Mucosa of stomach (tissue), 1 donor: Measurements from ENCODE around the gene RABGGTA.

ENCODE experiments used
- H3K27me3 ChIP-seq: one replicate; pipeline ENCODE4 v1.7.0; 2013; ENCODE audit warnings: mild to moderate bottlenecking, low read length; ENCODE audit not compliant: control insufficient read depth, insufficient read depth
- H3K36me3 ChIP-seq: one replicate; pipeline ENCODE4 v1.7.0; 2013; ENCODE audit warnings: low read length; ENCODE audit not compliant: control insufficient read depth, insufficient read depth
- H3K4me1 ChIP-seq: one replicate; pipeline ENCODE4 v1.7.0; 2013; ENCODE audit warnings: mild to moderate bottlenecking, low read length; ENCODE audit not compliant: control insufficient read depth, insufficient read depth
- H3K4me3 ChIP-seq: one replicate; pipeline ENCODE4 v1.7.0; 2013; ENCODE audit warnings: low read length
- H3K9ac ChIP-seq: one replicate; pipeline ENCODE4 v1.7.0; 2013; ENCODE audit warnings: mild to moderate bottlenecking, low read length, moderate library complexity
- H3K9me3 ChIP-seq: one replicate; pipeline ENCODE4 v1.7.0; 2013; ENCODE audit warnings: mild to moderate bottlenecking, low read length, moderate library complexity; ENCODE audit not compliant: control insufficient read depth
- donor health status: Pancreatic carcinoma.

Gene RABGGTA

DNA sequence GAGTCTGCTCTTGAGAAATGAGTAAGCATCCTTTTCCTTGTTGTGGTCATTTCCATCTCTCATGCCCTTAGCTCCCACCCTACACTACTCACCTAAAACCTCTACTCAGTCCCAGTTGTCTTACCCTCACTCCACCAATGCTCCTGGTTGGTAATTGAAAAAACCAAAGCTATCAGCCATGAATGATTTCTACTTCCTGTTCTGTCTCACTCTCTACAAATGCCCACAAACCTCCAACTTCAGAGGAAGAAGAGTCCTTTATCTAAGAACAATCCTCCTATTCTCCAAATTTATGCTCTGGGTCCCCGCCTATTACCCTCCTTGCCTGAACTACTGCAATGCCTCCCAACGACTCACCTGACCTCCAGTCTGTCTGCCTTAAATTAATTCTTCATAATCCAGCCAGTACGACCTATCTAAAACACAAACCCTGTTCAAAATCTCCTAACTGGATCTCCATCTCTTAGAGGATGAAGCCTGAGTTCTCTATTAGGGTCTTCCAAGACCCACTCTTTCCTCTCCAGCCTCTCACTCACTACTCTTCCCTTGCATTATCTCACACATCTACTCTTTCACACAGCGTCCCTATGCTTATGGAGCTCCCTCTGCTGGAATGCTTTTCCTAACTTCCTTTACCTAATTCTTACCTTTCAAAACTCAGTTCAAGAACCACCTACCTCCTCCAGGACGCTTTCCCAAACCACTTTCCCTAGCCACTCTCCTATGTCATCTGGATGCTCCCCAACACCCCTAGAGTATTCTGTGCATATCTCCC lies 26.0 kb upstream of the RABGGTA start:
- Histone ChIP-seq H3K9me3 (no peaks in the 10 kb centered on the region), H3K4me3 (no peak overlapping the region), H3K36me3 (peaks cover 9% of the 10 kb centered on the region), H3K27me3 (no peaks in the 10 kb centered on the region), H3K9ac (no peak overlapping the region), H3K4me1 (peaks cover 29% of the 10 kb centered on the region)

DNA sequence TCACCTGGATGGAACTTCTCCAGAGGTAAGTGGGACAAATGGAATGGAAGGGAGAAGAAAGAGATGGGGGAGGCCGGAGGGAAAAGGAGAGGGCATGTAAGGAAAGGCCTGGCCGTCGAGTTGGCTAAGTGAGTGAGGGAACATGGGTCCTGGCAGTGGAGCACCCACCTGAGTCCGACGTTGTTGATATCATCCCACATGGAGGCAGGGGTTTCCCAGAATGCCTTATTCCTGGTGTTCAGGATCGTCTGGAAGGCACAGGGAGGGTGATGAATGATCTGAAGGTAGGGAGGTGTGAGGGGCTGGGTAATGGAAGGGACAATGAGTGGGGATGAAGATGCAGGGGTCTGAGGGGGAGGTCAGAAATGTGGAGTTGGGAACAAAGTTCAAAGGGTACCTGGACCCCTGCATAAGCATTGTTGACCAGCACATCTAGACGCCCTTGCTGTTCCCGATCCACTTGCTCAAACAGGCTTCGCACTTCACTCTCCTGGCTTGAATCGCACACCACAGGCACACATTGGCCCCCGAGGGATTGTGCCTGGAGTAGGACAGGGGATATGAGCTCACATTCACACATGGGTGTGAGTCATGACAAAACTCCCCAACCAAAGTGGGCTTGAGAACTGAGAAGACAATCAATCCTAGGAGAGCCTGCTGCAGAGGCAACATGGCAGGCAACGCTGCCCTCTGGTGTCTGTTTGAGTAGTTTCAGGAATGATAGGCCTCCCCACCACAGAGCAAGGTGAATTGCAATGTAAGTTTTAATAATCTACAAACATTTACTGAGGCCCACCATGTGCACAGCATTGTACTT lies 25.2 kb upstream of the RABGGTA start:
- Histone ChIP-seq H3K9ac (no peak overlapping the region), H3K27me3 (no peaks in the 10 kb centered on the region), H3K4me3 (no peak overlapping the region), H3K36me3 (peaks cover 5% of the 10 kb centered on the region), H3K4me1 (peaks cover 29% of the 10 kb centered on the region), H3K9me3 (no peaks in the 10 kb centered on the region)

DNA sequence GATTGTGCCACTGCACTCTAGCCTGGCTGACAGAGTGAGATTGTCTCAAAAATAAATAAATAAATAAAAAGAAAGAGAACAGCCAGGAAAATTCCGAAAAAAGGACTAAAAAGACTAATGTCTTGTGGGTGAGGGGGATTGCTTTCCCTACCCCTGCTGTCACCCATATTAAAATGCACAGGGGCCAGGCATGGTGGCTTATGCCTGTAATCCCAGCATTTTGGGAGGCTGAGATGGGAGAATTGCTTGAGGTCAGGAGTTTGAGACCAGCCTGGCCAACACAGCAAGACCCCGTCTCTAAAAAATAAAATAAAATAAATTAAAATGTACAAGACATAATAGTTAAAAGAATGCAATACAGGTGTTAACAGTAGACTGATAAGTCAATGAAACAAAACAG lies 22.1 kb upstream of the RABGGTA start:
- Histone ChIP-seq H3K4me3 (no peak overlapping the region), H3K27me3 (no peaks in the 10 kb centered on the region), H3K9me3 (no peaks in the 10 kb centered on the region), H3K4me1 (peaks cover 9% of the 10 kb centered on the region), H3K36me3 (peaks cover 8% of the 10 kb centered on the region), H3K9ac (no peak overlapping the region)

DNA sequence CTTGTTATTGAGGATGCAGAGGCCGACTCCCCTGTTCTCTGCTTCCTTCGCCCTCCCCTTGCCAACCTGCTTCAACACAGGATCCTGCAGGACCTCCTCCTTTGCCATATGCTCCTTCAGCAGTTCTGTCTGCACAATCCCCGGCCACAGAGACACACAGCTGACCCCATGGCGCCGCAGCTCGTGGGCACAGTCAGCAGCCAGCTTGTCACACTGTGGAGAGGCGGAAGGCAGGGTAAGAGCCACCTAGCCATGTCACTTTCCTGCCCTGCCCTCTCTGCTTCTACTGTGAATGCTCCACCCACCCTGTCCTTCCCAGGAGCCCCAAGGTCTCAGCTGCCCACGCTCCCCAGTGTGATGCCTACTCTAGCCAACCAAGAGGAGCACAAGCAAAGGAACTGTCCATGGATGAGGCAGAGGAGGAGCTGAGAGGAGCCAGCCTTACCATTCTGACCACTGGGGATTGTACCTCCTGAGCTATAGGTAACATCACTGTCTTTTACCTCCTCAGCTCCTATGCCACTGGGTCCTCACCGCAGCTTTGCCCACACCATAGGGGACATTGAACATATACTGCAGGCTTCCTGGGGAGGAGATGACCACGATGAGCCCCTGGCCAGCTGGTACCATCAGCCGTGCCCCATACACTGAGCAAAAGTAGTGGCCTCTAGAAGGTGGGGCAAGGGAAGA lies 20.9 kb upstream of the RABGGTA start:
- peaks cover 8% of the 10 kb centered on the region for H3K36me3 ChIP-seq
- H3K9me3 ChIP-seq = no peaks in the 10 kb centered on the region
- no peaks in the 10 kb centered on the region for H3K27me3 ChIP-seq
- H3K4me3 ChIP-seq = no peak overlapping the region
- no peak overlapping the region for H3K9ac ChIP-seq
- peaks cover 7% of the 10 kb centered on the region for H3K4me1 ChIP-seq

DNA sequence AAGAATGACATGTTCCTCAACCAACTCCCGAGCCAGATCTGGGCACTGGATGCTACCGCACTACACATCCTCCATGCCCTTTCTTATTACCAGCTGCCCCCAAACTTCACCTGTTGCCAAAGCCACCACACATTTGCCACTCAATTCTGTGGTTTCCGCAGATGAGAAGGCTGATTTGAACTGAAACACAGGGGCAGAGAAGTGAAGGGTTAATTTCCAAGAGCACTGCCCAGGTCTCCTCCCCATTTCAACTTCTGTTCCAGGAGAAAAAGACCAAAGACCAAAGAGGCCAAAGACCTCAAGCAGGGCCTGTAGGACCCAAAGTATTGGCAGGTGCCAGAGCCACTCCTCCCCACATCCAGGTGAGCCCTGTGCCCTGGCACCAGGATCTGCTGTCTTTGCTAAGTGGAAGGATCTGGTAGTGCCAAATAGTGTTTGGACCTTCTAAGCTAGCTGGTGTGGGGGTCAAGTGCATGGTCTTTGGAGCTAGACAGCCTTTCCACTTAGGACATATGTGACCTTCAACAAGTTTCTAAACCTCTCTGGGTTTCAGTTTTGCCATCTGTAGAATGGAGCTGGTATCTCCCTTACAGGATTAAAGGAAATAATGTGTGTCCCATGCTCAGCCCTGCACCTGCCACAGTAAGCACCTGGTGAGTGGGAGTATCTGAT lies 20.2 kb upstream of the RABGGTA start:
- H3K4me1 ChIP-seq = peaks cover 1% of the 10 kb centered on the region
- no peak overlapping the region for H3K4me3 ChIP-seq
- no peaks in the 10 kb centered on the region for H3K9me3 ChIP-seq
- no peaks in the 10 kb centered on the region for H3K27me3 ChIP-seq
- no peak overlapping the region for H3K9ac ChIP-seq
- peaks cover 8% of the 10 kb centered on the region for H3K36me3 ChIP-seq

DNA sequence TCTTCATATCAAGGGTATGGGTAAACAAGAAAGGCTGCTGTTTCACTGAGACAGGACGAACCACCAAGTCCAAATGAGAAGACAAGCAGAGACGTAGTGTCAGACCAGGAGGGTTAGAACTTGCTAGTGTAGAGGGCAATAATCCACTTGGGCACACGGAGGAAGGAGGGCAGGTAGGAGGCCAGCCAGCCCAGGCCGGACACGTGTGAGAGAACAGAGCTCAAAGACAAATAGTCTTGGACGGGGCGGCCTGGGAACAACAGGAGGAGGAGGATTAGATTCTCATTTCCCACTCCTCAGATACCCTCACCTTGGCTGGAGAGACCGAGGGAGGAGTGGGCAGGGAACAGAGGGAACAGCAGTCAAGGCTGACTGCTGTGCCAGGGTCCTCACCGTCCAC lies 19.3 kb upstream of the RABGGTA start:
- Histone ChIP-seq H3K4me1 (no peaks in the 10 kb centered on the region), H3K4me3 (no peak overlapping the region), H3K9me3 (no peaks in the 10 kb centered on the region), H3K9ac (no peak overlapping the region), H3K27me3 (no peaks in the 10 kb centered on the region), H3K36me3 (peaks cover 4% of the 10 kb centered on the region)

DNA sequence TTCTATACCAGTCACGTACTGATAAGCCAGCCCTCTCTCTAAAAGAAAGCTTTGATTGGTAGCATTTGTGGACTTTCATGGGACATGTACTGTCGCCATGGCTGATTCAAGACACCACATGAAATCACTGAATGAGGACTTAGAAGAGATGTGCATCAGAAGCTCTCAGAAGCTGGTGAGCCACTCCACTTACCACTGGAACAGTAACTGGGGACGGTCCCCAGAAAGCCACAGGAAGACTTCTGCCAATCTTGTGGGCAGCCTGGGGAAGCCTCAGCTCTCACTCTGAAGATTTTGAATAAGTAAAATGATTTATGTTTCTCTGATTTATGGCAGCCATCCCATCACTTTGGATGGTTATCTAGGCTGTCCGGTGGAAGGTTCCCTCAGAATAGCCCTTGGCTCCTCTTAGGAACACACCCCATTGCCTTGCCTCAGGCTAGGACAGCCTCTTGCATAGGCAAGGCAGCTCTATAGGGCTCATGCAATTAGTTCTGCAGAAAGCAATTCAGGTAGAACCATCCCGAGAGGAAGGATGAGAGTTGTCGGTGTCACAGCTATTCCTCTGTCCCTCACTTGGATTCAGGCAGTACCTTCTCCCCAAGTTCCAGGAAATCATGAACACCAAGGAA lies 18.4 kb upstream of the RABGGTA start:
- Histone ChIP-seq H3K4me1 (no peaks in the 10 kb centered on the region), H3K9me3 (no peaks in the 10 kb centered on the region), H3K36me3 (peaks cover 3% of the 10 kb centered on the region), H3K9ac (no peak overlapping the region), H3K4me3 (no peak overlapping the region), H3K27me3 (no peaks in the 10 kb centered on the region)

DNA sequence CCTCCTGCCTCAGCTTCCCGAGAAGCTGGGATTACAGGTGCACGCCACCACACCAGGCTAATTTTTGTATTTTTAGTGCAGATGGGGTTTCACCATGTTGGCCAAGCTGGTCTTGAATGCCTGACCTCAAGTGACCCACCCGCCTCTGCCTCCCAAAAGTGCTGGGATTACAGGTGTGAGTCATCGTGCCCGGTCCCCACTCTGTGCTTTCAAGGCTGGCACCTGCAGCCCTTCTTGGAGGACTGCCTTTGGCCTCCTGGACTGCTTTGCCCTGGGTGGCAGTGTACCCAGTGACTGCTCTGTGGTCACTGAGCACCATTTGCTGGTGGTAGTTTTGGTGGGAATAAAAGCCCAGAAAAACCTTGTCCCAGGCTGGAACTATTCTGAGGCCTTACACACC lies 15.6 kb upstream of the RABGGTA start:
- H3K36me3 ChIP-seq = peaks cover 3% of the 10 kb centered on the region
- H3K4me3 ChIP-seq = no peak overlapping the region
- no peaks in the 10 kb centered on the region for H3K9me3 ChIP-seq
- H3K27me3 ChIP-seq = no peaks in the 10 kb centered on the region
- H3K4me1 ChIP-seq = no peaks in the 10 kb centered on the region
- H3K9ac ChIP-seq = no peak overlapping the region

DNA sequence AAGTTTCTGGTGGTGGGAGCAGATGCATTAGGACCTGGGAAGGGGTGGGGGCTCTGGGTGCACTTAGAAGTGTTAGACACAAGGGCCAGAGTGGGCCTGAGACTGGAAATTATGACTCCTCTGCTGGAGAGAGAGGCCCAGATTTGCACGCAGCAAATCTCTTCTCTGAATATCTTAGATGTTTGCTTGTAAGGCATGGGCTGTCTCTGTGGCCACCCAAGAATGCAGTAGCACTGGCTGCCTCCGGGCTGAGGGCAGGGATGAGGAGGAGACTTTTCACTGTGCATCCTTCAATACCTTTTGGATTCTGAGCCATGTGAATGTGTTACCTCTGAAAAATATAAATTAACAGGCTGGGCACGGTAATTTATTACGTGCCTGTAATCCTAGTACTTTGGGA lies 14.0 kb upstream of the RABGGTA start:
- Histone ChIP-seq H3K27me3 (no peaks in the 10 kb centered on the region), H3K4me3 (no peak overlapping the region), H3K9me3 (no peaks in the 10 kb centered on the region), H3K36me3 (no peaks in the 10 kb centered on the region), H3K9ac (no peak overlapping the region), H3K4me1 (no peaks in the 10 kb centered on the region)

DNA sequence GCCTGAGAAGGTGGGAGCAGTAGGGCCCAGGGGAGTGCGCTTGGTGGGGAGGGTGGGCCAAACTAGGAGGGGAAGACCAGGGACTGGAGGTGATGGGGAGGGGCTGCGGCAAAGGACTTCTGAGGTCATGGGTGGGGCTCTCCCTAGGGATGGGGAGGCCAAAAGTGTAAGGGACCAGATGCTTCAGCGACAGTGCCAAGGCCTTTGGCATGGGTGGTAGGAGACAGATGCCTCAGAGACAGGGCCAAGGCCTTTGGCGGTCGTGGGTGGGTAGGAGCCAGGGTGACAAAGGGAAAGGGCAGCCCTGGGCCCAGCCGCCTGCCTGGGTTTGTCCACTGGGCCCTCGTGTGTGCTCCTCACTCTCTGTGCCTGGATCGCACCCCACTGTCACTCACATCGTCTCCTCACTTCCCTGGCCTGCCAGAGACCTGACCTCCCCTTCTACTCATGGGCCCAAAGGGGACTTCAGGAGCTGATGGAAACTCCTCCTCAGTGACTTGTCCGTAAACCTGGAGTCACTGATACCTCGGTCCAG lies 13.2 kb upstream of the RABGGTA start:
- Histone ChIP-seq H3K9me3 (no peaks in the 10 kb centered on the region), H3K4me1 (no peaks in the 10 kb centered on the region), H3K4me3 (no peak overlapping the region)

DNA sequence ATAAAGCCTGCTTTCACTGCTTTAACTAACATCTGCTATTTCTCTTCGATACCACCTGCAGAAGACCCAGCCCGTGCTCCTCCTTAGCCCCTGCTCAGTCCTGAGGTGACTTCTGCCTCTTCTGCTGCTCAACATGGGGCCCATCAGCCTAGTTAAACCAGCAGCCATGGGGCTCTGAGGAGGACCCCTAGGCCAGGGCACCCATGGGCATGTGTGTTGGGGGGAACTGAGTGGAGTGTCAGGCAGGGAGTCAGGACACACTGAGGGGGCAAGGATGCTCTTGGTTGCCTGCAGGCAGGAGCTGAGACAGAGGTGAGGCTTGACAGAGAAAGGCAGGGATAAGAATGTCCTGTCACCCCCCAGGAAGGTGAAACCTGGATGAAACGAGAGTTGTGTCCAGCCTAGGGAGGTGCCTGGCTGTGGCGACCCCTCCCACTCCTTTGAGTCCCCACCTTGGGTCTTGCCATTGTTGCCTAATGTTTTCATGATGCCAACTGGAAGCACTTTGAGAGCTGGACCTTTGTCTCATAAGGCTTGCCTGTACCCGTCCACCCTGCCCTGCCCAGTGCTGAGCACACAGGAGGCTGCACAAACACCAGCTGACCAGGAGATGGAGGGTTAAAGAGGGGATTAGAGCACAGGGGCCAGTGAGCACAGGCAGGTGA lies 12.5 kb upstream of the RABGGTA start:
- no peaks in the 10 kb centered on the region for H3K36me3 ChIP-seq
- H3K9ac ChIP-seq = no peak overlapping the region
- H3K4me3 ChIP-seq = no peak overlapping the region
- H3K9me3 ChIP-seq = no peaks in the 10 kb centered on the region
- no peaks in the 10 kb centered on the region for H3K4me1 ChIP-seq
- H3K27me3 ChIP-seq = no peaks in the 10 kb centered on the region

More for the DNA sequence above, 13.2 kb upstream of the RABGGTA start:
- Histone ChIP-seq H3K36me3 (no peaks in the 10 kb centered on the region), H3K27me3 (no peaks in the 10 kb centered on the region), H3K9ac (no peak overlapping the region)
